Testis (tissue), 3 donors: ENCODE data around the gene INPP5A. TPM values are rescaled to one million over a fixed set of nuclear protein-coding genes. Genes with fewer than 3 reads are reported as not detected.

ENCODE experiments used
- DNase-seq: peaks from one replicate; pipeline ENCODE4 v3.0.0-alpha.2; 2019
- H3K27ac ChIP-seq, 2 donors: fragments of 200-600 bp; sonication (generic); one replicate each; pipeline ENCODE4 v1.5.1; 2019
- H3K27me3 ChIP-seq: fragments of 200-600 bp; sonication (generic); one replicate; pipeline ENCODE4 v1.5.1; 2019
- H3K36me3 ChIP-seq: fragments of 200-600 bp; sonication (generic); one replicate; pipeline ENCODE4 v1.5.1; 2017; ENCODE audit warnings: low read depth; ENCODE audit errors: missing control alignments
- H3K4me1 ChIP-seq: fragments of 200-600 bp; sonication (generic); one replicate; pipeline ENCODE4 v1.5.1; 2019
- H3K4me3 ChIP-seq, 2 donors: fragments of 200-600 bp; sonication (generic); one replicate each; pipeline ENCODE4 v1.5.1; 2017 to 2019
- H3K9me3 ChIP-seq: fragments of 200-600 bp; sonication (generic); one replicate; pipeline ENCODE4 v1.5.1; 2017
- POLR2A ChIP-seq: fragments of 450-650 bp; IDR thresholded peaks from one replicate; pipeline ENCODE4 v1.6.1; 2017; ENCODE audit warnings: antibody characterized with exemption, mild to moderate bottlenecking, moderate library complexity
- WGBS, 2 donors: methylation state at CpG; one replicate each; pipeline ENCODE4 v1.1.5; 2018; 5-methylcytosine and 5-hydroxymethylcytosine counted together
- intact Hi-C: fragments of 100-400 bp; cut with DNase I; formaldehyde crosslinking; loops from one replicate; pipeline ENCODE4 v1.15.1; 2023; ENCODE audit warnings: low total_unique reads
- polyA plus RNA-seq: library from polyadenylated mRNA; stranded (reverse); fragments of 350-450 nt; fragmentation: Illumina TruSeq; extraction: RNeasy Lipid Tissue Mini Kit (QIAGEN cat#74804); gene quantifications from one replicate; pipeline ENCODE4 v1.2.3, GENCODE V29; 2014; ENCODE audit warnings: low read depth, low replicate concordance; ENCODE audit not compliant: insufficient read depth
- total RNA-seq, 2 donors: library from RNA; depleted of rRNA; stranded (reverse); fragments of >200 nt; gene quantifications; one replicate each; pipeline ENCODE4 v1.2.3, GENCODE V29; 2016
- TF ChIP-seq, protein P1 (sequence below), 3 experiments: fragments of 450-650 bp in 2 of 3; fragments of 200-600 bp in 1 of 3; sonication (generic) in 1 of 3; IDR thresholded peaks; one replicate each; pipeline ENCODE4 v1.5.1; 2016 to 2019; ENCODE audit warnings: antibody characterized with exemption in 3 of 3, mild to moderate bottlenecking in 2 of 3, moderate library complexity in 1 of 3

Gene INPP5A
- total and polyA plus RNA-seq, 3 donors from 2014 or later, result 54.1 to 103 (median 73.0) TPM

DNA sequence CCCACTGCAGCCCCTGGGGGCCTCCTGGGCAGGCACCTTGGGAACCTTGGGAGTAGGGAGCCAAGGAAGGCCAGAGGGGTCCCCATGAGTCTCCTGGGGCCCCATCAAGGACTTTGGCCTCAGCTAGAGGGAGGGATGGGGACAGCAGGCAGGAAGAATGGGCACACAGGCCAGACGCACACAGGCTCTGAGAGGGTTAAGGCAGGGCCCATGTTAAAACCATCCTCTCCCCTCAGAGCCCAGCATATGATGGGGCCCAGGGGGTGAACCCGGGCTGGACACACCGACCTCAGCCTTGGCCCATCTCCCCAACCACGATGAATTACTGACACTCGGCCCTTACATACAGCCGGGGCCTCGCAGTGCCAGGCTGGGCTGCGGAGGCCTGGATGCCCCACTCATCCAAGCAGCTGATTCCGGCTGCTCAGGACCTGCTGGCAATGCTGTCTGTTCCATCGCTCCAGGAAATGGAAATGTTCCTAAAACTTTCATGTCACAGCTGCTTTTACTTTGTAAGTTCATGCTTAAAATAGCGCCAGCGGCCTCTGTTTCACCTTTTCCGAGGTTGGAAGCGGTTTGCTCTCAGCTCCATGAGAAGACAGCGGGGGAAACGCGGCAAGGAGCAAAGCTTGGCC is 17.3 kb upstream of the INPP5A start:
- 50 to 53% methylated on average over 9 to 17 of the region's 17 CpGs for WGBS, 2 donors
- H3K36me3 ChIP-seq, result no peaks in the 10 kb centered on the region
- TF ChIP-seq POLR2A, result no peak
- TF ChIP-seq, protein P1, sequence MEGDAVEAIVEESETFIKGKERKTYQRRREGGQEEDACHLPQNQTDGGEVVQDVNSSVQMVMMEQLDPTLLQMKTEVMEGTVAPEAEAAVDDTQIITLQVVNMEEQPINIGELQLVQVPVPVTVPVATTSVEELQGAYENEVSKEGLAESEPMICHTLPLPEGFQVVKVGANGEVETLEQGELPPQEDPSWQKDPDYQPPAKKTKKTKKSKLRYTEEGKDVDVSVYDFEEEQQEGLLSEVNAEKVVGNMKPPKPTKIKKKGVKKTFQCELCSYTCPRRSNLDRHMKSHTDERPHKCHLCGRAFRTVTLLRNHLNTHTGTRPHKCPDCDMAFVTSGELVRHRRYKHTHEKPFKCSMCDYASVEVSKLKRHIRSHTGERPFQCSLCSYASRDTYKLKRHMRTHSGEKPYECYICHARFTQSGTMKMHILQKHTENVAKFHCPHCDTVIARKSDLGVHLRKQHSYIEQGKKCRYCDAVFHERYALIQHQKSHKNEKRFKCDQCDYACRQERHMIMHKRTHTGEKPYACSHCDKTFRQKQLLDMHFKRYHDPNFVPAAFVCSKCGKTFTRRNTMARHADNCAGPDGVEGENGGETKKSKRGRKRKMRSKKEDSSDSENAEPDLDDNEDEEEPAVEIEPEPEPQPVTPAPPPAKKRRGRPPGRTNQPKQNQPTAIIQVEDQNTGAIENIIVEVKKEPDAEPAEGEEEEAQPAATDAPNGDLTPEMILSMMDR (IDR thresholded peaks at IDR 0.05), result no peak
- H3K27me3 ChIP-seq, result no peaks in the 10 kb centered on the region
- peak; percentile 66 for DNase-seq
- intact Hi-C loops, result no loop called here
- H3K4me3 ChIP-seq, result no peak overlapping the region
- peaks cover 59% of the 10 kb centered on the region for H3K4me1 ChIP-seq
- no peaks in the 10 kb centered on the region for H3K9me3 ChIP-seq
- peak overlapping the region; percentile 58 to 80 for H3K27ac ChIP-seq

DNA sequence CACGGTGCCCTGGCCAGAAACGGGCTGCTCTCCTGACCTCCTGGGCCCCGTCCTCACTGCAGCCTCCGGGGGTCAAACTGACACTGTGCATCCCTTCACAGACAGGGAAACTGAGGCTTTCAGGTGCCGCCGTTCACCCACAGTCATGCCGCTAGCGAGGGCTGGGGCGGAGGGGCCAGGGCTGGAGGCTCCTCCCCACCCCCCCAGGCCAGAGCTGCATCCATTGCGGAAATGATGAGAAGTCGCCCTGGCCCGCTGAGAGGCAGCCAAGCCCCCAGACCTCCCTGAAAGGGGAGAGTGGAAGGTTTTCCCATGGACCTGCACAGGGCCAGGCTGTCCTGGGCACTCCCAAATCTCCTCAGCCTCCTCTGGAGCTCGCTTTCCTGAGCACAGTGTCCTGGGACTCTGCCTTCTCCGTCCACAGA is 16.5 kb upstream of the INPP5A start:
- no peak for DNase-seq
- Histone ChIP-seq H3K4me3 (no peak overlapping the region), H3K4me1 (peaks cover 52% of the 10 kb centered on the region)

DNA sequence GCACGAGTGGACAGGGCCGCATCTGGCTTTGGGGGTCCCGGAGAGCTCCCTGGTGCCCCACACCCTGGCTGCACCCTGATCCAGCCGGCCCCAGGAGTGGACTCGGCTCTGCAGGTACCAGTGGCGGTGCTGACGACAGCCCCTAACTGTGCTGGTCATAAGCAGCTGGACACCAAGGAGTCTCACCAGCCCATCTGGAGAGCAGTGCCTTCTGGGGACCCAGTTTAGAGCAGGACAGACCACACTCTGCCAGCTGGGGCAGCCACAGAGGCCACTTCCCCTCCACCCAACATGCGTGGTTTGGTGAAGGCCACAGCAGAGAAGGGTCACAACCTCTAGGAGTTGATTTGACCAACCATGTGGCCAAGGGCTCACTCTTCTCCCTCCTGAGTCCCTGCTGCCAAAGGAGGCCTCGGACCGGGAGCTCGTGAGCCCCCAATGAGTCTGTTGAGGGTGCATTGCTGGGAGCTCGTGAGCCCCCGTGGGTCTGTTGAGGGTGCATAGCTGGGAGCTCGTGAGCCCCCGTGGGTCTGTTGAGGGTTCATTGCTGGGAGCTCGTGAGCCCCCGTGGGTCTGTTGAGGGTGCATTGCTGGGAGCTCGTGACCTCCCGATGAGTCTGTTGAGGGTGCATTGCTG is 16.0 kb upstream of the INPP5A start:
- no peak for DNase-seq
- Histone ChIP-seq H3K9me3 (no peaks in the 10 kb centered on the region), H3K36me3 (no peaks in the 10 kb centered on the region), H3K4me1 (peaks cover 47% of the 10 kb centered on the region), H3K4me3 (no peak overlapping the region), H3K27ac (no peak overlapping the region), H3K27me3 (no peaks in the 10 kb centered on the region)
- TF ChIP-seq, protein P1 (IDR thresholded peaks at IDR 0.05), result no peak
- no peak for TF ChIP-seq POLR2A
- 93 to 95% methylated on average over 6 to 18 of the region's 19 CpGs for WGBS, 2 donors
- intact Hi-C loops, result no loop called here

More for the DNA sequence above, 16.5 kb upstream of the INPP5A start:
- Histone ChIP-seq H3K27me3 (no peaks in the 10 kb centered on the region), H3K9me3 (no peaks in the 10 kb centered on the region), H3K36me3 (no peaks in the 10 kb centered on the region), H3K27ac (peak overlapping the region in 1 of 2 donors; percentile 50)
- intact Hi-C loops, result no loop called here
- 67 to 68% methylated on average over 1 to 14 of the region's 14 CpGs for WGBS, 2 donors
- TF ChIP-seq POLR2A, result no peak
- TF ChIP-seq, protein P1 (IDR thresholded peaks at IDR 0.05), result no peak

DNA sequence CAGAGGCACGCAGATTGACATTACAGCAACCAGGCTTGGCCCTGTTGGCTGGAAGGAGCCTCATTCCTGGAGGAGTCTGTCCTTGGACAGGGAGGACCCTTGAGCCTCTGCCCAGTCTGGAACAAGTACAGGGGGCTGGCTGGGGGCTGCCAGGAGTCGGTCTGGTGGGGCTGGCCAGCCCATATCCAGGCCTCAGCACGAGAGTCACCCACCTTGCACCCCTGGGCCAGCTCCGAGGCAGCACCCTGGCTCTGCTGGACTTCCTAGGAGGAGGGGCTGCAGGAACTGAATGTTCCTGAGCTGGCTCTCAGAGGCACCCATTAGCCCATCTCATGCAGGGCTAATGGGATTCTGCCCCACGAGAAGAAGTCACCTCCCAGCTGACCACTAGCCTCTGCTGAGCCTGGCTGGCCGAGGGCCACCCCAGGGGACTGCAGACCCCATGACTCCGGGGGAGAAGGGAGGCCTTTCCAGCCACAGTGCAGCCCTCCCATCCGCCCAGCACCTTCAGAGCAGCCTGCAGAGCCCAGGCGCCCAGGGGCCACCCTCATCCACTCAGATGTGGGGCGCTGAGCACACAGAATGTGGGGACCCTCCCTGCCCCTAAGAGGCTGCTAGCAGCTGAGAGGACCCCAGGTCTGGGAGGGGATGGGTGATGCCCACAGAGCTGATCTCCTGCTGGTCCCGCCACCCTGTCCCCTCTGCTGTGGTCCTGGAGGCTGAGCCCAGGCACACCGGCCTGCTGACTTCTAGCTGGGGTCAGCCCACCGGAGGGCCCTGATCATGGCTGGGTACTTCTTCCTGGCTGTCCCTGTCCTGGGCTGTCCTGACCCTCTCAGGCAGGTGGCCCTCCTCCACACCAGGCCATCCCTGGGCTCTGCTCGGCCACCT is 14.8 kb upstream of the INPP5A start:
- H3K27ac ChIP-seq, result no peak overlapping the region
- H3K27me3 ChIP-seq, result no peaks in the 10 kb centered on the region
- peaks cover 36% of the 10 kb centered on the region for H3K4me1 ChIP-seq
- TF ChIP-seq POLR2A, result no peak
- TF ChIP-seq, protein P1 (IDR thresholded peaks at IDR 0.05), result no peak
- no peaks in the 10 kb centered on the region for H3K36me3 ChIP-seq
- no peak for DNase-seq
- intact Hi-C loops, result no loop called here
- no peak overlapping the region for H3K4me3 ChIP-seq
- whole genome bisulfite sequencing, 2 donors, result 83 to 100% methylated on average over 3 to 14 of the region's 14 CpGs
- H3K9me3 ChIP-seq, result no peaks in the 10 kb centered on the region
